ENCODE measurements around the gene HVCN1.

- TF ChIP-seq CTCF (IDR thresholded peaks at IDR 0.05) (no peak), POLR2A (IDR thresholded peaks at IDR 0.05) (no peak)
Observed at GRCh38 chr12:110606253-110606611, 82.7 kb downstream of the HVCN1 start.
